NCI-H2227 (cell line): ENCODE data around the gene TFB2M.
"Not testable (repeated sequence)": the region's sequence is repeated elsewhere in the genome, so short reads cannot be mapped to it uniquely, and the experiment has no call there.

Source experiments
- DNase-seq: peaks from one replicate; lab custom pipeline; 2025; ENCODE audit not compliant: unreplicated experiment; lab: John Stamatoyannopoulos, UW

The TFB2M gene

GRCh38 chr1:246583056-246583440 is 17.0 kb upstream of the TFB2M start:
- DNase-seq = no peak

- no peak for DNase-seq
Observed at GRCh38 chr1:246582301-246583055, 16.4 kb upstream of the TFB2M start.

- DNase-seq = no peak
Observed at GRCh38 chr1:246580497-246581370, 14.7 kb upstream of the TFB2M start.

- no peak for DNase-seq
Observed at GRCh38 chr1:246579818-246580217, 13.8 kb upstream of the TFB2M start.

GRCh38 chr1:246577720-246578106 is 11.7 kb upstream of the TFB2M start:
- DNase-seq = no peak

GRCh38 chr1:246577082-246577719 is 11.1 kb upstream of the TFB2M start:
- DNase-seq = no peak

GRCh38 chr1:246576709-246577032 is 10.6 kb upstream of the TFB2M start:
- no peak for DNase-seq

- no peak for DNase-seq
Observed at GRCh38 chr1:246573491-246573890, 7.4 kb upstream of the TFB2M start.

GRCh38 chr1:246572785-246573184 is 6.7 kb upstream of the TFB2M start:
- DNase-seq = no peak

- DNase-seq = no peak
Observed at GRCh38 chr1:246571953-246572352, 5.9 kb upstream of the TFB2M start.

GRCh38 chr1:246571309-246571708 is 5.2 kb upstream of the TFB2M start:
- DNase-seq = not testable (repeated sequence)

- DNase-seq = no peak
Observed at GRCh38 chr1:246569248-246570238, 3.5 kb upstream of the TFB2M start.

GRCh38 chr1:246567646-246568235 is 1.7 kb upstream of the TFB2M start:
- no peak for DNase-seq

- DNase-seq = peak; percentile 23
Observed at GRCh38 chr1:246566813-246567645, 968 bp upstream of the TFB2M start.

- peak; percentile 88 for DNase-seq
Observed at GRCh38 chr1:246565751-246566127, 322 bp downstream of the TFB2M start.

GRCh38 chr1:246564839-246565750 is 966 bp downstream of the TFB2M start:
- no peak for DNase-seq

- not testable (repeated sequence) for DNase-seq
Observed at GRCh38 chr1:246560833-246561232, 5.2 kb downstream of the TFB2M start.

- no peak for DNase-seq
Observed at GRCh38 chr1:246559310-246559709, 6.8 kb downstream of the TFB2M start.
